ENCODE measurements around the gene MORN3.

The MORN3 gene

GRCh38 chr12:121648458-121649028, 20.9 kb downstream of the MORN3 start:
- Histone ChIP-seq H3K9me2 (replicated peaks; ENCODE audit: insufficient read depth, low read length) (no peaks in the 10 kb centered on the region), H2AFZ (ENCODE audit: low read length) (no peak overlapping the region), H3K4me1 (ENCODE audit: low read length) (no peaks in the 10 kb centered on the region), H3K27me3 (replicated peaks; ENCODE audit: insufficient read depth, low read length) (no peaks in the 10 kb centered on the region), H3K27ac (ENCODE audit: low read length) (no peak overlapping the region), H3F3A (ENCODE audit: insufficient read depth, low read length) (no peaks in the 10 kb centered on the region), H3K4me2 (ENCODE audit: low read depth, low read length) (no peak overlapping the region), H3K9me3 (replicated peaks; ENCODE audit: insufficient read depth, low read length) (no peaks in the 10 kb centered on the region), H3K36me3 (replicated peaks; ENCODE audit: insufficient read depth, low read length) (no peaks in the 10 kb centered on the region), H3K79me2 (ENCODE audit: low read length) (no peaks in the 10 kb centered on the region), H4K20me1 (ENCODE audit: insufficient read depth, low read length) (no peaks in the 10 kb centered on the region), H3K4me3 (ENCODE audit: low read length) (no peak overlapping the region), H3K9ac (ENCODE audit: low read length) (no peak overlapping the region)
- no peak for DNase-seq
- TF ChIP-seq EZH2phosphoT487 (IDR thresholded peaks at IDR 0.05; ENCODE audit: low read length) (no peak), EZH2 (optimal IDR thresholded peaks at IDR 0.05; ENCODE audit: low read depth, low read length) (no peak), CTCF (IDR thresholded peaks at IDR 0.05; ENCODE audit: low read length) (no peak)

- Histone ChIP-seq H3K36me3 (replicated peaks; ENCODE audit: insufficient read depth, low read length) (no peaks in the 10 kb centered on the region), H4K20me1 (ENCODE audit: insufficient read depth, low read length) (no peaks in the 10 kb centered on the region), H3K9ac (ENCODE audit: low read length) (no peak overlapping the region), H3K9me3 (replicated peaks; ENCODE audit: insufficient read depth, low read length) (no peaks in the 10 kb centered on the region), H3K79me2 (ENCODE audit: low read length) (no peaks in the 10 kb centered on the region), H3K4me2 (ENCODE audit: low read depth, low read length) (no peak overlapping the region), H2AFZ (ENCODE audit: low read length) (no peak overlapping the region), H3K27me3 (replicated peaks; ENCODE audit: insufficient read depth, low read length) (no peaks in the 10 kb centered on the region), H3K4me3 (ENCODE audit: low read length) (no peak overlapping the region), H3K27ac (ENCODE audit: low read length) (no peak overlapping the region), H3F3A (ENCODE audit: insufficient read depth, low read length) (no peaks in the 10 kb centered on the region), H3K4me1 (ENCODE audit: low read length) (no peaks in the 10 kb centered on the region), H3K9me2 (replicated peaks; ENCODE audit: insufficient read depth, low read length) (no peaks in the 10 kb centered on the region)
- DNase-seq: no peak
- TF ChIP-seq CTCF (IDR thresholded peaks at IDR 0.05; ENCODE audit: low read length): no peak
- no peak for TF ChIP-seq EZH2phosphoT487 (IDR thresholded peaks at IDR 0.05; ENCODE audit: low read length)
- no peak for TF ChIP-seq EZH2 (optimal IDR thresholded peaks at IDR 0.05; ENCODE audit: low read depth, low read length)
Observed at GRCh38 chr12:121641343-121641630, 28.2 kb downstream of the MORN3 start.

DNA sequence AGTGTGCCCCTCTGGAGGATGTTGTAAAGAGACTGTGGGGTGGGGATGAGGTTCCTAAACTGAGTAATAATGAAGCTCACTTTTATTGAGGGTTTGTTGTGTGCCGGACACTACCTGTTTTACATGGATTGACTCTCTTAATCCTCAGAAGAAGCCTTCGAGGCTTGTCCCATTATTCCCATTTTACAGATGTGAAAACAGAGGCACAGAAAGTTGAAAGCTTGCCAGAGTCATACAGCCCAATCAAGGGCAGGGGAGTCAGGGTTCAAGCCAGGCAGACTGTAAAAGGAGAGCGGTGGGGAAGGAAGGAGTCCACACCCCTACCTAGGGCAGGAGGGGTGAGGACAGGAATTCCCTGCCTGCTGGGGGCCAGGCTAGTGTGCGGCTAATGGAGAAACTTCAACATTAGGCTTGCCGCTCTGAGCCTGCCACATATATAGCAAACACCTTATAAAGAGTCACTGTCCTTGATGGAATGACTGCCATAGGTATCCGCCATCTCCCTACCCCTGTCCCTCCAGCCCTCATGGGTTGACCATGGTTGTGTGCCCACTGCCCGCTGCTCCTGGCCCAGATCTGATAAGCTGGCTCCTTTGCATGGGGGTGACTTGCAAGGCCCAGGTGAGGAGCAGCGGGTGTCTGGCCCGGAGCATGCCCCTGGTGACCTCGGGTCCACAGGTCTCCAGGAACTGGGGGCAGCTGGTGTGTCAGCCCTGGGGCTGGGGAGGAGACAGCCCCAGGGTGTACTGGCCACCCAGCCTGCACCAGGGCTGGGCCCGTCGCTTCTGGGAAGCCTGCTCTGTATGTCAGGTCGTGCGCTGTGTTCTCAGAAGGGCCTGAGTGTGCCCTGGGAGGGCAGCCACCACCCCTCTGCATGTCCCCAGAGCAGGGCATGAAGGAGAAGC, 30.9 kb downstream of the MORN3 start:
- Histone ChIP-seq H4K20me1 (ENCODE audit: insufficient read depth, low read length) (no peaks in the 10 kb centered on the region), H3K9me3 (replicated peaks; ENCODE audit: insufficient read depth, low read length) (no peaks in the 10 kb centered on the region), H3K79me2 (ENCODE audit: low read length) (no peaks in the 10 kb centered on the region), H3K36me3 (replicated peaks; ENCODE audit: insufficient read depth, low read length) (no peaks in the 10 kb centered on the region), H3K4me1 (ENCODE audit: low read length) (no peaks in the 10 kb centered on the region), H3F3A (ENCODE audit: insufficient read depth, low read length) (no peaks in the 10 kb centered on the region), H2AFZ (ENCODE audit: low read length) (no peak overlapping the region), H3K27me3 (replicated peaks; ENCODE audit: insufficient read depth, low read length) (no peaks in the 10 kb centered on the region), H3K9ac (ENCODE audit: low read length) (no peak overlapping the region), H3K4me2 (ENCODE audit: low read depth, low read length) (no peak overlapping the region), H3K4me3 (ENCODE audit: low read length) (no peak overlapping the region), H3K9me2 (replicated peaks; ENCODE audit: insufficient read depth, low read length) (no peaks in the 10 kb centered on the region), H3K27ac (ENCODE audit: low read length) (no peak overlapping the region)
- TF ChIP-seq EZH2 (optimal IDR thresholded peaks at IDR 0.05; ENCODE audit: low read depth, low read length) (no peak), EZH2phosphoT487 (IDR thresholded peaks at IDR 0.05; ENCODE audit: low read length) (no peak), CTCF (IDR thresholded peaks at IDR 0.05; ENCODE audit: low read length) (no peak)
- no peak for DNase-seq
